Natural killer cell (primary cell): ENCODE measurements around the gene GIMAP6. TPM values are rescaled to one million over a fixed set of nuclear protein-coding genes. Genes with fewer than 3 reads are reported as not detected.

Source experiments
- ATAC-seq, 3 donors: fragments of 150-1000 bp in 2 of 3; fragments of 200-7000 bp in 1 of 3; cut with Tn5 transposase; 1 replicate in 1 of 3; 2 replicates in 2 of 3; pipeline ENCODE4 v1.10.0; 2021; ENCODE audit warnings: mild to moderate bottlenecking in 2 of 3, moderate library complexity in 2 of 3
- DNase-seq, 2 donors: peaks; one replicate each; pipeline versions ENCODE4 v3.0.0 to v3.0.0-alpha.2; 2013 to 2021; ENCODE audit warnings: mixed read lengths in 1 of 2
- H3K27ac ChIP-seq: one replicate; pipeline ENCODE4 v1.5.1; 2013; ENCODE audit warnings: mild to moderate bottlenecking, low read length
- H3K27me3 ChIP-seq: one replicate; pipeline ENCODE4 v1.6.1; 2013; ENCODE audit warnings: low read length; ENCODE audit not compliant: control insufficient read depth, insufficient read depth
- H3K36me3 ChIP-seq: one replicate; pipeline ENCODE4 v1.6.1; 2013; ENCODE audit warnings: low read length; ENCODE audit not compliant: control insufficient read depth, insufficient read depth
- H3K4me1 ChIP-seq: one replicate; pipeline ENCODE4 v1.6.1; 2013; ENCODE audit warnings: low read length; ENCODE audit not compliant: control insufficient read depth, insufficient read depth
- H3K4me3 ChIP-seq: one replicate; pipeline ENCODE4 v1.5.1; 2013; ENCODE audit warnings: low read length
- H3K9me3 ChIP-seq: one replicate; pipeline ENCODE4 v1.6.1; 2013; ENCODE audit warnings: low read length; ENCODE audit not compliant: control insufficient read depth, insufficient read depth
- H3K27ac Mint-ChIP-seq, 2 donors: one replicate each; pipeline ENCODE4 v1.8.0; 2022; ENCODE audit warnings: mild to moderate bottlenecking in 2 of 2, mixed read lengths in 2 of 2, moderate library complexity in 1 of 2
- H3K27me3 Mint-ChIP-seq, 2 donors: one replicate each; pipeline ENCODE4 v1.8.0; 2022; ENCODE audit warnings: low read depth in 2 of 2, mixed read lengths in 2 of 2
- H3K36me3 Mint-ChIP-seq: one replicate; pipeline ENCODE4 v1.8.0; 2022; ENCODE audit warnings: mixed read lengths
- H3K4me1 Mint-ChIP-seq, 2 donors: one replicate each; pipeline ENCODE4 v1.8.0; 2022; ENCODE audit warnings: mixed read lengths in 2 of 2
- H3K4me3 Mint-ChIP-seq: one replicate; pipeline ENCODE4 v1.8.0; 2022; ENCODE audit warnings: mild to moderate bottlenecking, moderate library complexity, mixed read lengths
- H3K9me3 Mint-ChIP-seq, 2 donors: one replicate each; pipeline ENCODE4 v1.8.0; 2022; ENCODE audit warnings: mixed read lengths in 2 of 2
- WGBS: methylation state at CpG from one replicate; pipeline ENCODE4 v1.1.7; 2013; ENCODE audit warnings: missing lambda C conversion rate; ENCODE audit not compliant: insufficient coverage; 5-methylcytosine and 5-hydroxymethylcytosine counted together
- intact Hi-C: fragments of 100-400 bp; cut with micrococcal nuclease; formaldehyde crosslinking; loops from one replicate; pipeline ENCODE4 v1.14.2; 2022
- total RNA-seq, 4 donors: library from RNA; stranded (reverse); fragments of 120-200 nt in 1 of 4; gene quantifications; one replicate each; pipeline versions ENCODE4 v1.2.3 to v1.2.4, GENCODE V29; 2013 to 2022
- TF ChIP-seq, protein P1 (sequence below): fragments of 200-600 bp; IDR thresholded peaks from one replicate; pipeline ENCODE4 v1.8.0; 2022; ENCODE audit warnings: antibody characterized with exemption

GIMAP6 gene
- total RNA-seq, 3 donors from 2014 or later (not counting 1 experiment from before 2014, with no cell fraction given): 39.7 to 100 (median 51.9) TPM

DNA sequence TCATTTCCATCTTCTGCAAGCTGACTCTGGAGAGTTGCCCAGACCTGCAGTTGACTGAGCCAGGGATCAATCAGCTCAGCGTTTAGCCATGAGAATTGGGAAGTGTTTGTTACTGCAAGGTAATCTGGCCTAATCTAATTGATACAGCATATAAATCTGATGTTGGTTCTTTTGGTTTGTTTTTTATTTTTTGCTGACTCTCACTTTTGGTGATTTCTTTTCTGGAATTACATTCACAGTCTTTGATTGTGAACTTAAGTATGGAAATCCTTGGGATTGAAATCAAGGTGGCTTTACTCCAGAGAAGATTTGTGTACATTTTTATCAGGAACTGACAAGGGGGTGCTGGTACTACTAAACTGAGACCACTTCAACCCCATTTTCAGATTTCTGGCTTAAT lies 1.7 kb upstream of the GIMAP6 start:
- no peak for ATAC-seq
- H3K4me1 Mint-ChIP-seq: peaks cover 39 to 67% of the 10 kb centered on the region in 2 donors

DNA sequence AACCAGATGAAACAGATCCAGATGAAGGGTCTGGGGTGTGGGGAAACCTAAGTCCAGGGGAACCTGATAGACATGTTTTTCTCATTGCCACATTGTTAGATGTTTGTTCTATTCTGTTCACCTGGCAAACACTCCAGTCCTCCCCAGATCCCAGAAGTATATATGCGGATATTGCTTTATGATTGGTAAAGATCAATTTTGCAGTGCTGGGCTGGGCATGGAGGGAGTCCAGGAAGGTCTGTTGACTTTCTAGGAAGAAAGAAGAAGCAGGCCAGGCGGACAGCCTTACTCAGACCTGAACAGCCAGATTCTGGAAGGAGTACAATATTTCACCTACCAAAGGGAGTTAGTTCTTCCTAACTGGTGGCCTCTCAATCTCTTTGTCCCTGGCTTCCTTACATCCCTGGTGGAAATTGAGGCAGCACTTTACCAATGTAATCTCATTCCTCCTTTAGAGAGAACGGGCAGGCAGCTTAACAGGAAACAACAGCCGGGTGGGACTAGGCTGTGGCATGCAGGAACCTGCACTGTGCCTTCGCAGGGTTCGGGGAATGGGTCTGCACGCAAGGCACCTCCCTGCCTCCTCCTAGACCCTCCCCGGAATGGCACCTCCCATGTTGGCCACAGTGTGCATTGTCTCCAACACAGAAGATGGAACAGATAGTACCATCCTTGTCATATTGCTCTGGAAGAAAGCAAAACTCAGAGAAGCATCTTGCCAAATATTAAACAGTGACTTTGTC lies 930 bp downstream of the GIMAP6 start:
- H3K4me1 ChIP-seq: peaks cover 61% of the 10 kb centered on the region
- H3K9me3 ChIP-seq: peaks cover 26% of the 10 kb centered on the region
- intact Hi-C loops: loop anchor here (5.0 kb wide), 3 partner anchors 56 to 126 kb away; partner anchors contain the start of genes GIMAP2 and GIMAP4
- ATAC-seq (peak; percentile 43 to 59 (median 58)), DNase-seq (peak in 1 of 2 donors; percentile 67)
- Mint-ChIP-seq H3K27me3 (no peaks in the 10 kb centered on the region), H3K4me3 (peak overlapping the region; percentile 86), H3K4me1 (peaks cover 61 to 86% of the 10 kb centered on the region in 2 donors), H3K36me3 (peaks cover 7% of the 10 kb centered on the region), H3K9me3 (peaks cover 0 to 3% of the 10 kb centered on the region in 2 donors), H3K27ac (peak overlapping the region; percentile 72 to 93)
- H3K4me3 ChIP-seq: peak overlapping the region; percentile 61
- WGBS: 16% methylated on average over 8 of the region's 8 CpGs
- TF ChIP-seq, protein P1, sequence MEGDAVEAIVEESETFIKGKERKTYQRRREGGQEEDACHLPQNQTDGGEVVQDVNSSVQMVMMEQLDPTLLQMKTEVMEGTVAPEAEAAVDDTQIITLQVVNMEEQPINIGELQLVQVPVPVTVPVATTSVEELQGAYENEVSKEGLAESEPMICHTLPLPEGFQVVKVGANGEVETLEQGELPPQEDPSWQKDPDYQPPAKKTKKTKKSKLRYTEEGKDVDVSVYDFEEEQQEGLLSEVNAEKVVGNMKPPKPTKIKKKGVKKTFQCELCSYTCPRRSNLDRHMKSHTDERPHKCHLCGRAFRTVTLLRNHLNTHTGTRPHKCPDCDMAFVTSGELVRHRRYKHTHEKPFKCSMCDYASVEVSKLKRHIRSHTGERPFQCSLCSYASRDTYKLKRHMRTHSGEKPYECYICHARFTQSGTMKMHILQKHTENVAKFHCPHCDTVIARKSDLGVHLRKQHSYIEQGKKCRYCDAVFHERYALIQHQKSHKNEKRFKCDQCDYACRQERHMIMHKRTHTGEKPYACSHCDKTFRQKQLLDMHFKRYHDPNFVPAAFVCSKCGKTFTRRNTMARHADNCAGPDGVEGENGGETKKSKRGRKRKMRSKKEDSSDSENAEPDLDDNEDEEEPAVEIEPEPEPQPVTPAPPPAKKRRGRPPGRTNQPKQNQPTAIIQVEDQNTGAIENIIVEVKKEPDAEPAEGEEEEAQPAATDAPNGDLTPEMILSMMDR: no peak
- H3K27ac ChIP-seq: peak overlapping the region; percentile 79
- peaks cover 37% of the 10 kb centered on the region for H3K36me3 ChIP-seq
- no peaks in the 10 kb centered on the region for H3K27me3 ChIP-seq

More for the DNA sequence above, 1.7 kb upstream of the GIMAP6 start:
- Mint-ChIP-seq H3K9me3 (peaks cover 10 to 11% of the 10 kb centered on the region in 2 donors), H3K27me3 (no peaks in the 10 kb centered on the region), H3K36me3 (peaks cover 27% of the 10 kb centered on the region), H3K4me3 (peak overlapping the region; percentile 55), H3K27ac (peak overlapping the region; percentile 72 to 93)
- DNase-seq: no peak
- peak overlapping the region; percentile 79 for H3K27ac ChIP-seq
- H3K27me3 ChIP-seq: no peaks in the 10 kb centered on the region
- intact Hi-C loops: loop anchor here (2.0 to 5.0 kb wide), 4 partner anchors 33 to 123 kb away; partner anchors contain the start of genes GIMAP2 and GIMAP4
- peaks cover 4% of the 10 kb centered on the region for H3K9me3 ChIP-seq
- 83% methylated on average over 1 of the region's 1 CpG for WGBS
- H3K4me3 ChIP-seq: no peak overlapping the region
- peaks cover 35% of the 10 kb centered on the region for H3K4me1 ChIP-seq
- TF ChIP-seq, protein P1: no peak
- peaks cover 11% of the 10 kb centered on the region for H3K36me3 ChIP-seq

DNA sequence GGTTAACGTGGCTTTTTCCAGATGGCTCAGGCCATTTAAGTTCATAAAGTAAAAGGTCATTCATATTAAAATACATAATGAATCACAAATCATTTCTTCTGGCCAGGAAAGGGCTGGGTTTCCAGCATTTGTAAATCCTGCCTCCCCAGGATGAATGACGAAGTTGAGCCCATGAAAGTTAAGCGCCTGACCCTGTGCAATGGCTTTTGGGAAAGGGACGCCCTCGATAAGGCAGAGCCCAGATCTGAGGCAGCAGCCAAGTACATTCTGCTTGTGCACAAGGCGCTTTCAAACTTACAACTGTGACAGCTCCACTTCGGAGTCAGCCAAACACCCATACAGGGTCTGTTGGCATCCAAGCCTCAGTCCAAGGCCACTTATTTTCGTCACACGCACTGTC lies 2.8 kb downstream of the GIMAP6 start:
- Mint-ChIP-seq H3K4me1 (peaks cover 63 to 83% of the 10 kb centered on the region in 2 donors), H3K27ac (peak overlapping the region; percentile 72 to 93), H3K4me3 (peak overlapping the region; percentile 86), H3K36me3 (peaks cover 17% of the 10 kb centered on the region), H3K27me3 (no peaks in the 10 kb centered on the region), H3K9me3 (peaks cover 0 to 3% of the 10 kb centered on the region in 2 donors)
- H3K36me3 ChIP-seq: peaks cover 47% of the 10 kb centered on the region
- no peak overlapping the region for H3K4me3 ChIP-seq
- ATAC-seq: no peak
- no peak for DNase-seq
- peak overlapping the region; percentile 79 for H3K27ac ChIP-seq
- intact Hi-C loops: no loop called here
- H3K4me1 ChIP-seq: peaks cover 63% of the 10 kb centered on the region
- H3K27me3 ChIP-seq: no peaks in the 10 kb centered on the region
- H3K9me3 ChIP-seq: peaks cover 26% of the 10 kb centered on the region
- TF ChIP-seq, protein P1: no peak
- WGBS: 86% methylated on average over 8 of the region's 9 CpGs
